PC-3 (cell line): ENCODE data around the gene B3GNT4.

Experiments
- CTCF ChIP-seq: fragments of 300-600 bp; sonication (generic); conservative IDR thresholded peaks from 2 replicates; pipeline ENCODE4 v1.5.1; 2017; ENCODE audit warnings: antibody characterized with exemption, low read depth, mild to moderate bottlenecking, low read length
- EZH2 ChIP-seq: fragments of 300-600 bp; sonication (generic); IDR thresholded peaks from one replicate; pipeline ENCODE4 v1.6.1; 2017; ENCODE audit warnings: antibody characterized with exemption, mild to moderate bottlenecking, low read length; ENCODE audit not compliant: unreplicated experiment
- EZH2phosphoT487 ChIP-seq: fragments of 300-600 bp; sonication (generic); IDR thresholded peaks from 2 replicates; pipeline ENCODE4 v1.6.1; 2018; ENCODE audit warnings: mild to moderate bottlenecking, antibody characterized with exemption, low read length, borderline replicate concordance

- TF ChIP-seq CTCF (no peak), EZH2 (no peak), EZH2phosphoT487 (no peak)
Measured at GRCh38 chr12:122216445-122216844, 12.9 kb downstream of the B3GNT4 start.
